CD4-positive, alpha-beta T cell treated with Interleukin-15 for 1 hour (primary cell): ENCODE measurements around the gene RASGRP1.
A peak's percentile ranks its signal among the peaks of the same experiment; 100 is the strongest.

ENCODE experiments used
- DNase-seq: peaks from one replicate; pipeline ENCODE4 v3.0.0-alpha.2; 2020

The RASGRP1 gene

GRCh38 chr15:38565287-38565670, 665 bp upstream of the RASGRP1 start:
- DNase-seq, result no peak

- DNase-seq, result peak; percentile 86
Observed at GRCh38 chr15:38563723-38564519, 693 bp downstream of the RASGRP1 start.

- no peak for DNase-seq
Observed at GRCh38 chr15:38562278-38562677, 2.3 kb downstream of the RASGRP1 start.

GRCh38 chr15:38560456-38560926, 4.1 kb downstream of the RASGRP1 start:
- DNase-seq, result no peak

- DNase-seq, result no peak
Observed at GRCh38 chr15:38559636-38560307, 4.8 kb downstream of the RASGRP1 start.

- no peak for DNase-seq
Observed at GRCh38 chr15:38559131-38559530, 5.5 kb downstream of the RASGRP1 start.

GRCh38 chr15:38558372-38559059, 6.1 kb downstream of the RASGRP1 start:
- no peak for DNase-seq

GRCh38 chr15:38557921-38558320, 6.7 kb downstream of the RASGRP1 start:
- DNase-seq, result no peak

GRCh38 chr15:38555686-38556334, 8.8 kb downstream of the RASGRP1 start:
- no peak for DNase-seq

- no peak for DNase-seq
Observed at GRCh38 chr15:38554354-38554753, 10.3 kb downstream of the RASGRP1 start.

- DNase-seq, result no peak
Observed at GRCh38 chr15:38553071-38553470, 11.5 kb downstream of the RASGRP1 start.

GRCh38 chr15:38551720-38552648, 12.6 kb downstream of the RASGRP1 start:
- no peak for DNase-seq

GRCh38 chr15:38549222-38549621, 15.4 kb downstream of the RASGRP1 start:
- DNase-seq, result no peak

- no peak for DNase-seq
Observed at GRCh38 chr15:38547255-38547997, 17.2 kb downstream of the RASGRP1 start.

- no peak for DNase-seq
Observed at GRCh38 chr15:38545179-38545578, 19.4 kb downstream of the RASGRP1 start.

- no peak for DNase-seq
Observed at GRCh38 chr15:38541026-38541425, 23.6 kb downstream of the RASGRP1 start.

GRCh38 chr15:38540510-38540909, 24.1 kb downstream of the RASGRP1 start:
- no peak for DNase-seq

- no peak for DNase-seq
Observed at GRCh38 chr15:38539008-38539343, 25.6 kb downstream of the RASGRP1 start.

GRCh38 chr15:38538328-38539007, 26.1 kb downstream of the RASGRP1 start:
- no peak for DNase-seq

GRCh38 chr15:38536201-38536676, 28.4 kb downstream of the RASGRP1 start:
- DNase-seq, result no peak
